Measurements from ENCODE around the gene REP15.
"Not testable (repeated sequence)": the region's sequence is repeated elsewhere in the genome, so short reads cannot be mapped to it uniquely, and the experiment has no call there.

Gene REP15, protein sequence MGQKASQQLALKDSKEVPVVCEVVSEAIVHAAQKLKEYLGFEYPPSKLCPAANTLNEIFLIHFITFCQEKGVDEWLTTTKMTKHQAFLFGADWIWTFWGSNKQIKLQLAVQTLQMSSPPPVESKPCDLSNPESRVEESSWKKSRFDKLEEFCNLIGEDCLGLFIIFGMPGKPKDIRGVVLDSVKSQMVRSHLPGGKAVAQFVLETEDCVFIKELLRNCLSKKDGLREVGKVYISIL

DNA sequence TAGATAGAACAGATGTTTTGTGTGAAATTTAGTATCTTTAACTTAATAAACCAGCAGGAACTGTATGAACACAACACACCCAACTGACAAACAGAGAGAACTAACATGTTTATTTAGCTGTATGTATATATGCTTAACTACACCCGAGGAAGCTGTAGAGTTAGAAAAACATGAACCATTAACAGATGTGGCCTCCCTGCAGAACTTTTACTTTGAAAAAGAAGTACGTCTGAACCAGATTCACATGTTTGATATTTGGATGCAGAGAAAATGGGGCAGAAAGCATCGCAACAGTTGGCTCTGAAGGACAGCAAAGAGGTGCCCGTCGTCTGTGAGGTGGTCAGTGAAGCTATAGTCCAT is at the start of gene REP15:
REP15 (plus strand) TSS at position 155 of the 360 bp plus-strand sequence; CDS start at position 271, 116 bp downstream.
- Histone ChIP-seq H3K9ac (ENCODE audit: low read depth, low read length) (no peak within 1 kb of the TSS), H3K4me1 (ENCODE audit: insufficient read depth, low read length) (no peaks in the 10 kb centered on the region), H3K9me3 (ENCODE audit: control insufficient read depth, insufficient read depth, low read length) (no peaks in the 10 kb centered on the region), H3K36me3 (ENCODE audit: insufficient read depth, low read length) (no peaks in the 10 kb centered on the region; the same call in 1 of the 2 replicates)

DNA sequence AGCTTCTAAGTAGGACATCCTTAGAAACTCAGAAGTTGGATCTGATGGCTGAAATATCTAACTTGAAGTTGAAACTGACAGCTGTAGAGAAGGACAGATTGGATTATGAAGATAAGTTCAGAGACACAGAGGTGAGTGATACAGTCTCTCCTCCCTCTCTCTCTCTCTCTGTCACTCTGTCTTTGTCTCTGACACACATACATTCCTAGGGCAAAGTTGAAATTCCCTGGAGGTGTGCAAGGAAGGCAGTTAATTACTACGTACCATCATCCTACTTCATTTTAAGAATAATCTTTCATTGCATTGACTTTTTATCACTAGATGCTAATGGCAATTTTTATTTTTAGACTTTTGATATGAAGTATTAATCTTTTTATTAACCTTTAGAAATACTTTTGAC is 46.2 kb upstream of the REP15 start:
- H3K4me1 ChIP-seq (ENCODE audit: insufficient read depth, low read length), result no peaks in the 10 kb centered on the region
- no peaks in the 10 kb centered on the region for H3K9me3 ChIP-seq (ENCODE audit: control insufficient read depth, insufficient read depth, low read length)
- no peaks in the 10 kb centered on the region for H3K36me3 ChIP-seq (ENCODE audit: insufficient read depth, low read length)
- no peak overlapping the region for H3K9ac ChIP-seq (ENCODE audit: low read depth, low read length)

- Histone ChIP-seq H3K9me3 (ENCODE audit: control insufficient read depth, insufficient read depth, low read length) (no peaks in the 10 kb centered on the region), H3K9ac (ENCODE audit: low read depth, low read length) (no peak overlapping the region), H3K4me1 (ENCODE audit: insufficient read depth, low read length) (no peaks in the 10 kb centered on the region), H3K36me3 (ENCODE audit: insufficient read depth, low read length) (no peaks in the 10 kb centered on the region)
Measured at GRCh38 chr12:27651201-27651600, 45.0 kb upstream of the REP15 start.

DNA sequence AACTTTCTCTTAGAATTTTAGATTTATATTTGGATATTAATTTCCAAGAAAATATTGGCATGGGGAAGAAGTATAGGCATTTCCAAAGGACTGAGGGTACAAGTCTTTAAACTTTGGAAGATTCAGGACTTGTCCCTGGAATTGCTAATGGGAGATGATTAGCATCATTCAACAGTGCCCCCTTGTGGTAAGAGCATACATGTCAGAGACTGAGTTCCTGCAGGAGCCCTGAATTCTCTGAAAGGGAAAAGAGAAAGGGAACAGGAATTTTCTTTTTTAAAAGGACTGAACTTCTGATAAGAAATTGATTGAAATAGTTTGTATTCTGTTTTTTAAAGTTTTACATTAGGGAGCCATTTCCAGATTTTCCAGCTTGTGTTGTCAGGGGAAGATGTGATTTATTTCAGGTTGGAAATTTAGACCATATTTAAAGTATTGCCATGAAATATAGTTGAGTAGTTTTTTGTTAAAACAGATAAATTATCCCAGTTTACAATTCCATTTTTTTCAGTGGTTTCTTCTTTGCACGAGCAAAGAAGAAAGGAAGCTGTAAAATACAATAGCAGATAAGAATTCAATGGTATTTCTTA is 44.0 kb upstream of the REP15 start:
- no peaks in the 10 kb centered on the region for H3K4me1 ChIP-seq (ENCODE audit: insufficient read depth, low read length)
- no peak overlapping the region for H3K9ac ChIP-seq (ENCODE audit: low read depth, low read length)
- no peaks in the 10 kb centered on the region for H3K9me3 ChIP-seq (ENCODE audit: control insufficient read depth, insufficient read depth, low read length)
- H3K36me3 ChIP-seq (ENCODE audit: insufficient read depth, low read length), result no peaks in the 10 kb centered on the region

DNA sequence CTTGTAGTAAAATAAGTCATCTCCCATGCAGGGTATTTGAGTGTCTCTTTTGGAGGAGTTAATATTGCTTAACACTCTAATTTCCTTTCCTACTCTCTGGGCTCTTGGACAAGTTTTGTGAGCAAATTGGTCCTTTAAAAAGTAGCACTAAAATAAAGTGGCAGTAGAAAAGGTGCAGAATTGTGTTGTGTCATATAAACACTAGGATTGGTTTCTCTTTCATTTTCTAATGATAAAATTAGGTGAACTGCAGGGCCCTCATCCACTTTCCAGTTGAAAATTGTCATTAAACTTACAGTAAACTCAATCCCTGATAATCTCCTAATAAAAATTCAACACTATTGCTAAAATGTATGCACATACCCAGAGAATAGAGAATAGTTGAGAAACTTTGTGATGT is 42.6 kb upstream of the REP15 start:
- Histone ChIP-seq H3K36me3 (ENCODE audit: insufficient read depth, low read length) (no peaks in the 10 kb centered on the region), H3K9ac (ENCODE audit: low read depth, low read length) (no peak overlapping the region), H3K4me1 (ENCODE audit: insufficient read depth, low read length) (no peaks in the 10 kb centered on the region), H3K9me3 (ENCODE audit: control insufficient read depth, insufficient read depth, low read length) (no peaks in the 10 kb centered on the region)

DNA sequence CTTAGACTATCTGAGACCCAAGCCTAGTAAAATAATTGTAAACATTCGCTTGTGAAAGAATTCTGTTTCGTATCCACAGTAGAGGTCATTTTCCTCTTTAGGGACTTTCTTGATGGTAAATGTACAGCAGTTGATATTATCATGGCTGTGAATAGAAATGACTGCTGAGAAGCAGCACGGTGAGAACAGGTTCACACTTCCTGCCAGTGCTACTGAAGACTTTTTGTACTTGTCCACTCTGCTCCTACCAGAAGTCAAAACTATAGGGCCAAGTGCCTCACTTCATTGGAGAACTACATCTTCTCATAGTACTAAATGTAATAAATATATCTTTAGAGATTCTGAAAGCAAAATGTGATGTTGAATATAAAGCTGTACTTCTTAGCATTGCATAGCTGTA is 40.8 kb upstream of the REP15 start:
- H3K36me3 ChIP-seq (ENCODE audit: insufficient read depth, low read length); H3K4me1 ChIP-seq (ENCODE audit: insufficient read depth, low read length); H3K9ac ChIP-seq (ENCODE audit: low read depth, low read length); H3K9me3 ChIP-seq (ENCODE audit: control insufficient read depth, insufficient read depth, low read length): not testable (repeated sequence)

DNA sequence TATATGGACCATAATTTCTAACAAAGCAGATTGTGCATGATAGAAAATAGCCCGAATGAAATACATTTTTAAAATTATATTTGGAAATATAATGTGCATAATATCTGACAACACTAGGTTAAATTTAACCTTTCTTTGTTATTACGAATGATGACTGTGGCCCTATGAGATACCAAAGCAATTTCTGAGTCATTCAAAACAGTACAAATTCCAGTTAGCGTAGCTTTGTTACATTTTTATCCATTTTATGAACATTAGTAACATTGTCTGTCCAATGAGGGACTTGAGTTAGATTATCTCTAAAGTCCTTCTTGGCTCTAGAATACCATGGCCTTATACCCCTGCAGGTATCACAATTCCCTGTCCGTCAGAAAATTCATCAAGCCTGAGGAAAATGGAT is 39.0 kb upstream of the REP15 start:
- Histone ChIP-seq H3K9ac (ENCODE audit: low read depth, low read length) (no peak overlapping the region), H3K4me1 (ENCODE audit: insufficient read depth, low read length) (no peaks in the 10 kb centered on the region), H3K36me3 (ENCODE audit: insufficient read depth, low read length) (no peaks in the 10 kb centered on the region), H3K9me3 (ENCODE audit: control insufficient read depth, insufficient read depth, low read length) (no peaks in the 10 kb centered on the region)

DNA sequence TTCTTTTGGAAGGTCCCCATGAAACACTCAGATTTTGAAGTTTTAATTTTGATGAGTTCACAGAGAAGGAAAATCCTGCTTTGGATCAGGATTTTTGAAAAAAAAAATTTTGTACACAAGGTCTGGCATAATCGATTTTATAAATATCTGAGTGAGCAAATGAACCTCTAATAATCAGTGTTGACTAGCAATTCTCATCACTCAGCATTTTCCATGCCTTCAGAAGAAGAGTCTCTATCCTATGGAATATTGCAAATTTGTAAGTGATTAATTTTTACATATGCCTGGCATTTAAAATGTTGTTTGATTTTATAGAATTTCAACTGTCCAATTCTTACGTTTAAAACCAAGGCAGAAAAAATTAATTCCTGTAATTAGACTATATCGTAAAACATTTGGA is 30.5 kb upstream of the REP15 start:
- Histone ChIP-seq H3K9me3 (ENCODE audit: control insufficient read depth, insufficient read depth, low read length) (no peaks in the 10 kb centered on the region), H3K36me3 (ENCODE audit: insufficient read depth, low read length) (no peaks in the 10 kb centered on the region), H3K4me1 (ENCODE audit: insufficient read depth, low read length) (no peaks in the 10 kb centered on the region), H3K9ac (ENCODE audit: low read depth, low read length) (no peak overlapping the region)

DNA sequence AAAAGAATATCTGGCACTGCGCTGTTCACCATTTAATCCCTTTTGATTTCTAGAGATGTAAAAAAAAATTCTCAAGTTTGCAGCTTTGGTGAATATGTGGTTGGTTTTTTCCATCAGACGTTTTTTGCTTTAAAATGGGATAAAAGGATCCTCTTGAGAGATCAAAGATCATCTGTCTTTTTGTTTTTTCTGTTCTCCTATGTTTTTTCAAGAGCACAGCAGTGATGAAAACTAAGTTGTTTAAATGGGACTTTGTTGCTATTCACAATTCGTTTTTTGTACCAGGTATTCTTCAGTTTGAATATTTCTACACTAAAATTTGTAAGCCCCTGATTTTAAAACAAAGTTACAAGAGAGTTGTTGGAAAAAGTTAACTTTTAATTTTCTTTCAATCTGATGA is 29.7 kb upstream of the REP15 start:
- Histone ChIP-seq H3K9me3 (ENCODE audit: control insufficient read depth, insufficient read depth, low read length) (no peaks in the 10 kb centered on the region), H3K9ac (ENCODE audit: low read depth, low read length) (no peak overlapping the region), H3K36me3 (ENCODE audit: insufficient read depth, low read length) (no peaks in the 10 kb centered on the region), H3K4me1 (ENCODE audit: insufficient read depth, low read length) (no peaks in the 10 kb centered on the region)

GRCh38 chr12:27667540-27667939 is 28.7 kb upstream of the REP15 start:
- Histone ChIP-seq H3K4me1 (ENCODE audit: insufficient read depth, low read length) (no peaks in the 10 kb centered on the region), H3K9ac (ENCODE audit: low read depth, low read length) (no peak overlapping the region), H3K36me3 (ENCODE audit: insufficient read depth, low read length) (0 out of 2 replicates have a peak, but pooled peaks cover under 1% of the 10 kb centered on the region), H3K9me3 (ENCODE audit: control insufficient read depth, insufficient read depth, low read length) (no peaks in the 10 kb centered on the region)

DNA sequence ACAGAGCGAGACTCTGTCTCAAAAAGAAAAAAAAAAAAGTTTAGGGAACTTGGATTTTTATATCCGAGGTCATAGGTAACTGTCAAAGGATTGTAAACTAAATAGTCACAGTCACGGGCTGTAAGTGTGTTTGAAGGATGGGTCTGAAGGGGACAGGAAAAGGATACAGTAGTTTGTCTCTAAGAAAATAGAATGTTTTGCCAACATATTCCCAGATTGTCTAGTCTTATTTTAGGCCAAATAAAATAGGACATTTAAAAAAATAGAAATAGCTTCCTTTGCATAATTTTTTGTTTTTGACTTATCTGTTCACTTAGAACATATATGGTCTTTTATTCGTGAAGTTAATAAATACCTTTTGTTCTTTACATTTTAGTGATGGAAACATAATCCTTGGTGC is 24.2 kb upstream of the REP15 start:
- H3K36me3 ChIP-seq (ENCODE audit: insufficient read depth, low read length), result 0 out of 2 replicates have a peak, but pooled peaks cover 2% of the 10 kb centered on the region
- no peak overlapping the region for H3K9ac ChIP-seq (ENCODE audit: low read depth, low read length)
- H3K4me1 ChIP-seq (ENCODE audit: insufficient read depth, low read length), result no peaks in the 10 kb centered on the region
- H3K9me3 ChIP-seq (ENCODE audit: control insufficient read depth, insufficient read depth, low read length), result no peaks in the 10 kb centered on the region

DNA sequence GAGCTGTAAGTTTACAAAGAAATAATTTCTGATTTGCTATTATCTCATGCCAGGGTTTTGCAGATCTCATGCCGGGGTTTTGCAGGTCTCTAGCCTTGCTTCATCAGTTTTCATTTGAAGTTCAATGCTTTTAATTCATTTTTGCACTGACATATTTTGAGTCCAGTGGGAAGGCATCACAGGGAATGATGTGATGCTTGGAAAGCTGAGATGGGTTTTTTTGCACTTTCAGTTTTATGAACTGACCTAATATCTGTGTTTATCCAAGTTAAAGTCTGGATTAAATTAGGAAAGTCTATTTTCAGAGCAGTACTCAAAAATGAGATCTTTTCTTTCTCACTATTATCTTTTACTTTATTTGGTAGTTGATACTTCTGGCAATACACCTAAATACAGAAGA is 23.6 kb upstream of the REP15 start:
- Histone ChIP-seq H3K36me3 (ENCODE audit: insufficient read depth, low read length) (0 out of 2 replicates have a peak, but pooled peaks cover 2% of the 10 kb centered on the region), H3K4me1 (ENCODE audit: insufficient read depth, low read length) (no peaks in the 10 kb centered on the region), H3K9me3 (ENCODE audit: control insufficient read depth, insufficient read depth, low read length) (no peaks in the 10 kb centered on the region), H3K9ac (ENCODE audit: low read depth, low read length) (no peak overlapping the region)

- no peaks in the 10 kb centered on the region for H3K4me1 ChIP-seq (ENCODE audit: insufficient read depth, low read length)
- no peaks in the 10 kb centered on the region for H3K9me3 ChIP-seq (ENCODE audit: control insufficient read depth, insufficient read depth, low read length)
- no peak overlapping the region for H3K9ac ChIP-seq (ENCODE audit: low read depth, low read length)
- H3K36me3 ChIP-seq (ENCODE audit: insufficient read depth, low read length), result 0 out of 2 replicates have a peak, but pooled peaks cover 2% of the 10 kb centered on the region
Measured at GRCh38 chr12:27673101-27673718, 23.0 kb upstream of the REP15 start.

GRCh38 chr12:27674989-27675388 is 21.3 kb upstream of the REP15 start:
- Histone ChIP-seq H3K4me1 (ENCODE audit: insufficient read depth, low read length) (no peaks in the 10 kb centered on the region), H3K9ac (ENCODE audit: low read depth, low read length) (no peak overlapping the region), H3K9me3 (ENCODE audit: control insufficient read depth, insufficient read depth, low read length) (no peaks in the 10 kb centered on the region), H3K36me3 (ENCODE audit: insufficient read depth, low read length) (0 out of 2 replicates have a peak, but pooled peaks cover 2% of the 10 kb centered on the region)

GRCh38 chr12:27680619-27681018 is 15.6 kb upstream of the REP15 start:
- no peaks in the 10 kb centered on the region for H3K4me1 ChIP-seq (ENCODE audit: insufficient read depth, low read length)
- no peaks in the 10 kb centered on the region; the same call in 1 of the 2 replicates for H3K36me3 ChIP-seq (ENCODE audit: insufficient read depth, low read length)
- H3K9ac ChIP-seq (ENCODE audit: low read depth, low read length), result no peak overlapping the region
- H3K9me3 ChIP-seq (ENCODE audit: control insufficient read depth, insufficient read depth, low read length), result no peaks in the 10 kb centered on the region
